K562 (cell line): ENCODE results near the gene NOP10. TPM values are rescaled to one million over a fixed set of nuclear protein-coding genes. Genes with fewer than 3 reads are reported as not detected.

Experiments used
- ATAC-seq: fragments of 200-7000 bp; cut with Tn5 transposase; 3 replicates; pipeline ENCODE4 v1.9.1; 2020; ENCODE audit warnings: moderate library complexity
- BruUV-seq: library from RNA; stranded (reverse); fragments of 400-500 nt; replicated peaks from 2 replicates; lab custom pipeline; 2021; lab: Mats Ljungman, UMichigan
- CTCF ChIA-PET: fragments of 300-600 bp; formaldehyde crosslinking; extraction: SDS; loops from one replicate; lab custom pipeline; 2021; ENCODE audit warnings: low intra/inter-chr PET ratio; lab: Yijun Ruan, JAX
- POLR2A ChIA-PET: fragments of 300-600, 350-650 bp; sonication (Branson Sonifier 250); formaldehyde crosslinking; extraction: SDS; loops from one replicate; lab custom pipeline; 2021; ENCODE audit warnings: antibody characterized with exemption, inconsistent platforms; lab: Yijun Ruan, JAX
- DNase-seq, 4 experiments: peaks; one replicate each; pipeline versions ENCODE4 v3.0.0 to v3.0.0-alpha.2; 2011 to 2018; ENCODE audit warnings: low spot score in 3 of 4, mixed read lengths in 3 of 4; ENCODE audit errors: extremely low read depth in 1 of 4
- FAIRE-seq: peaks from 2 replicates; lab custom pipeline; 2011; peaks lifted over from hg19 to GRCh38; lab: Jason Lieb, UNC
- H2AFZ ChIP-seq: 2 replicates; pipeline ENCODE4 v1.6.0; 2011; ENCODE audit warnings: low read depth, low read length, control low read depth, inconsistent platforms
- H3K27ac ChIP-seq: fragments of 200-600 bp; 3 replicates; pipeline ENCODE4 v1.8.0; 2011; ENCODE audit warnings: low read depth, mild to moderate bottlenecking, control low read depth, inconsistent platforms, low read length, moderate library complexity, mixed read lengths; ENCODE audit errors: extremely low read depth
- H3K27me3 ChIP-seq, 2 experiments: fragments of 300-600 bp in 1 of 2; 2 replicates in 1 of 2; 3 replicates in 1 of 2; pipeline versions ENCODE4 v1.6.0 to v1.8.0; 2011; ENCODE audit warnings: inconsistent platforms in 2 of 2, low read length in 2 of 2, mild to moderate bottlenecking in 1 of 2, mixed read lengths in 1 of 2, moderate library complexity in 1 of 2; ENCODE audit not compliant: control insufficient read depth in 2 of 2, insufficient read depth in 2 of 2
- H3K36me3 ChIP-seq: fragments of 300-600 bp; 3 replicates; pipeline ENCODE4 v1.8.0; 2011; ENCODE audit warnings: mild to moderate bottlenecking, low read length, inconsistent platforms; ENCODE audit not compliant: control insufficient read depth, insufficient read depth
- H3K4me1 ChIP-seq, 2 experiments: fragments of 200-600 bp in 1 of 2; replicated peaks in 1 of 2; 2 replicates in 1 of 2; 3 replicates in 1 of 2; pipeline versions ENCODE4 v1.5.1 to v1.8.0; 2011; ENCODE audit warnings: inconsistent platforms in 2 of 2, low read length in 2 of 2, mild to moderate bottlenecking in 1 of 2, mixed read lengths in 1 of 2, moderate library complexity in 1 of 2; ENCODE audit not compliant: control insufficient read depth in 2 of 2, insufficient read depth in 2 of 2
- H3K4me2 ChIP-seq: 2 replicates; pipeline ENCODE4 v1.6.1; 2011; ENCODE audit warnings: low read length, control low read depth, inconsistent platforms, mixed read lengths; ENCODE audit not compliant: insufficient read depth
- H3K4me3 ChIP-seq: fragments of 200-600 bp; sonication (generic), shearing (Covaris generic); 2 replicates; pipeline ENCODE4 v1.5.1; 2016; ENCODE audit warnings: control low read depth, inconsistent platforms
- H3K79me2 ChIP-seq: fragments of 200-600 bp; 3 replicates; pipeline ENCODE4 v1.8.0; 2011; ENCODE audit warnings: low read length, inconsistent platforms; ENCODE audit not compliant: control insufficient read depth, insufficient read depth
- H3K9ac ChIP-seq, 2 experiments: 2 replicates each; pipeline versions ENCODE4 v1.6.0 to v1.6.1; 2011; ENCODE audit warnings: low read depth in 2 of 2, low read length in 2 of 2, control low read depth in 1 of 2, inconsistent platforms in 1 of 2, mild to moderate bottlenecking in 1 of 2, mixed read lengths in 1 of 2; ENCODE audit not compliant: insufficient read depth in 1 of 2
- H3K9me1 ChIP-seq: one replicate; pipeline ENCODE4 v1.6.0; 2011; ENCODE audit warnings: inconsistent platforms, mild to moderate bottlenecking, low read length, moderate library complexity; ENCODE audit not compliant: control insufficient read depth, insufficient read depth
- H3K9me3 ChIP-seq: replicated peaks from 2 replicates; pipeline ENCODE4 v1.5.1; 2011; ENCODE audit warnings: low read depth, low read length, inconsistent platforms; ENCODE audit not compliant: control insufficient read depth, insufficient read depth
- H4K20me1 ChIP-seq: replicated peaks from 2 replicates; pipeline ENCODE4 v1.6.1; 2011; ENCODE audit warnings: low read length, inconsistent platforms, mixed read lengths; ENCODE audit not compliant: control insufficient read depth, insufficient read depth
- FOSL1 ChIP-seq: fragments of 200-800 bp; sonication (Bioruptor generic); conservative IDR thresholded peaks from 2 replicates; pipeline ENCODE4 v1.6.1; 2016; ENCODE audit warnings: missing genetic modification characterization, missing compliant biosample characterization
- TAL1 ChIP-seq: fragments of 450-650 bp; IDR thresholded peaks from 2 replicates; pipeline ENCODE4 v1.6.1; 2016; ENCODE audit warnings: mild to moderate bottlenecking
- U2AF1 ChIP-seq: fragments of 200-400 bp; formaldehyde crosslinking; optimal IDR thresholded peaks from 2 replicates; pipeline ENCODE3; 2017; ENCODE audit warnings: mild to moderate bottlenecking, low read depth, low read length, moderate library complexity
- ZFP36 ChIP-seq: fragments of 150-350 bp; IDR thresholded peaks from 2 replicates; pipeline ENCODE4 v1.6.1; 2018; ENCODE audit warnings: low read length, low read depth; ENCODE audit not compliant: partially characterized antibody
- WGBS: fragments of 100-300 bp; shearing (Covaris generic); methylation state at CpG from one replicate; pipeline ENCODE4 v1.1.6; 2016; ENCODE audit warnings: low coverage, mixed read lengths; ENCODE audit not compliant: insufficient coverage; ENCODE audit errors: missing lambda C conversion rate; 5-methylcytosine and 5-hydroxymethylcytosine counted together
- in situ Hi-C: fragments of 300-500 bp; cut with MboI; formaldehyde crosslinking; loops from 4 replicates; pipeline ENCODE4 v1.15.0; 2018; ENCODE audit warnings: inconsistent platforms, mixed read lengths
- intact Hi-C: fragments of 100-400 bp; cut with micrococcal nuclease; formaldehyde crosslinking; loops from 2 replicates; pipeline ENCODE4 v1.14.2; 2022
- polyA plus RNA-seq, 8 experiments: library from polyadenylated mRNA; depleted of rRNA in 4 of 8; stranded (reverse) in 5 of 8; unstranded in 3 of 8; fragments of >200 nt; fragmentation: Nextera tagmentation in 2 of 8; fragmentation: Illumina TruSeq in 1 of 8; extraction: Ambion mirVana in 2 of 8; extraction: Trizol in 1 of 8; gene quantifications; 2 replicates each; pipeline versions ENCODE4 v1.2.1 to v1.2.3, GENCODE V29; 2011 to 2014; ENCODE audit warnings: inconsistent platforms in 1 of 8, missing spikeins in 1 of 8
- total RNA-seq, 7 experiments: library from RNA; depleted of rRNA in 6 of 7; stranded (reverse); fragments of >200 nt in 6 of 7; fragmentation: Illumina TruSeq in 2 of 7; extraction: Trizol in 2 of 7; gene quantifications; 2 replicates each; pipeline versions ENCODE4 v1.2.1 to v1.2.3, GENCODE V29; 2011 to 2021; ENCODE audit warnings: low replicate concordance in 1 of 7

Gene NOP10
- total and polyA plus RNA-seq, 9 of the 15 experiments (the other 6 are each of a cell fraction or from before 2014, with no cell fraction given): 250 to 1,663 (median 449) TPM

- H3K9ac ChIP-seq: peak overlapping the region in 1 of 2 experiments; percentile 33; a peak in 1 of 4 replicates
- no peaks in the 10 kb centered on the region for H3K9me1 ChIP-seq
- TF ChIP-seq FOSL1 (tag): peak; percentile 16; the same call in 1 of the 2 replicates
- no peak for TF ChIP-seq U2AF1
- TF ChIP-seq TAL1: no peak
- TF ChIP-seq ZFP36: no peak
- no peak overlapping the region; the same call in 2 of the 3 replicates for H3K27ac ChIP-seq
- peaks cover 18% of the 10 kb centered on the region; the same call in 2 of the 3 replicates for H3K36me3 ChIP-seq
- H3K9me3 ChIP-seq: no peaks in the 10 kb centered on the region
- in situ Hi-C loops: no loop called here
- ChIA-PET CTCF (no interaction called here), POLR2A (interaction anchor here (1.5 kb wide), 1 partner anchor 10 kb away, joined by 4 read pairs; no protein-coding TSS in a partner anchor)
- intact Hi-C loops: loop anchor here (5.0 kb wide), 1 partner anchor 93 kb away; no protein-coding TSS in a partner anchor
- peaks cover 4% of the 10 kb centered on the region; the same call in 2 of the 3 replicates for H3K79me2 ChIP-seq
- WGBS: 43% methylated on average over 3 of the region's 3 CpGs
- DNase-seq: no peak
- H2AFZ ChIP-seq: peak overlapping the region; percentile 48
- H3K4me3 ChIP-seq: no peak overlapping the region
- H3K27me3 ChIP-seq: no peaks in the 10 kb centered on the region
- FAIRE-seq: peak; percentile 29
- no peaks in the 10 kb centered on the region for H4K20me1 ChIP-seq
- no peak for ATAC-seq
- H3K4me2 ChIP-seq: peak overlapping the region; percentile 36
- no TSS peak for BruUV-seq
- H3K4me1 ChIP-seq: peaks cover 39 to 44% of the 10 kb centered on the region in 2 experiments
Measured at GRCh38 chr15:34335176-34336032, 7.5 kb downstream of the NOP10 start.
